Embryonic facial prominence (tissue), 1 donor: ENCODE measurements around the gene CDX1.
"Not testable (repeated sequence)": the region's sequence is repeated elsewhere in the genome, so short reads cannot be mapped to it uniquely, and the experiment has no call there.

Experiments used
- DNase-seq: peaks from one replicate; pipeline ENCODE4 v3.0.0-alpha.2; 2016; ENCODE audit errors: extremely low spot score

Gene CDX1

DNA sequence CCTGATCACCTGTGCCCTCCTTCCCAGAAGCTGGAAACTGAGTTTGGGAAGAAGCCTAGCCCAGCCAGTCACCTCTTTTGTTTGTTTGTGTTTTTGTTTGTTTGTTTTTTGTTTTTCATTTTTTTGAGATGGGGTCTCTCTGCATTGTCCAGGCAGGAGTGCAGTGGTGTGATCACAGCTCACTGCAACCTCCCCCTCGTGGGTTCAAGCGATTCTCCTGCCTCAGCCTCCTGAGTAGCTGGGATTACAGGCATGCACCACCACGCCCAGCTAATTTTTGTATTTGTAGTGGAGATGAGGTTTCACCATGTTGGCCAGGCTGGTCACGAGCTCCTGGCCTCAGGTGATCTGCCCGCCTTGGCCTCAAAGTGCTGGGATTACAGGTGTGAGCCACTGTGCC, 67.1 kb downstream of the CDX1 start:
- not testable (repeated sequence) for DNase-seq
